ENCODE measurements around the gene LIPM.

LIPM gene

DNA sequence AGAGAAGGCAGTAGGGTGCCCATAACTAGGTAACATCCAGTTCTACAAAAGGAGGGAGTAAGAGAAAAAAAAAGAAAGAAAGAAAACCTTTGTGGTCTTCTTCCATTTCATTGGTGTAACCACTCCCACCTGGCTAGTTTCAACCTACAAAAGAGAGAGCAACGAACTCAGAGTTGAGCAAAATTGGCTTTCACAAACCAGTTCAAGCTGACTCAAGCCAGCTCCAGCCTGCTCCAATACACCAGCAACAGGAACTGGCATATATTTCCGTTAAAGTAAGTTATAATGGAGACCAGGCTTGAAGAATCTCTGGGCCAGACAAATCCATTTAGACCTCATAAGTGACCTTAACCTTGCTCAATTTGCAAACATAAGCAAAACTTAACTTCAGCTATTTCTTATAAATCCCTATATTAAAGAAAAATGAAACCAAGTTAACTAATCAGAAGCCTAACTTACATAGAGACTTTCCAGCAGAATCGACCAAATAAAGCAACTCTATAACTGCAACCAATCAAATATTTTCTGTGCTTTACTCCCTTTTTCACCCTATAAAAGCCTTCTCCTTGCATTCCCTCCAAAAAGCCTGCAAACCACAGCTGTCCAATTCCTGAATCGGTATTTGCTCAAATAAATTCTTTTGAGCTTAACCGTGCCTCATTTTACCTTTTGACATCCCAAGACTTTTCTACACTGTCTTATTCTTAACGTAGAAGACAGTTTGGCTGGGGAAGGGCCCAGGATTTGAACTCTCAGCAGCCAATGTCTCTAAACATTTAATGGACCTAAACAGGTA is 39.0 kb downstream of the LIPM start:
- DNase-seq: no peak

DNA sequence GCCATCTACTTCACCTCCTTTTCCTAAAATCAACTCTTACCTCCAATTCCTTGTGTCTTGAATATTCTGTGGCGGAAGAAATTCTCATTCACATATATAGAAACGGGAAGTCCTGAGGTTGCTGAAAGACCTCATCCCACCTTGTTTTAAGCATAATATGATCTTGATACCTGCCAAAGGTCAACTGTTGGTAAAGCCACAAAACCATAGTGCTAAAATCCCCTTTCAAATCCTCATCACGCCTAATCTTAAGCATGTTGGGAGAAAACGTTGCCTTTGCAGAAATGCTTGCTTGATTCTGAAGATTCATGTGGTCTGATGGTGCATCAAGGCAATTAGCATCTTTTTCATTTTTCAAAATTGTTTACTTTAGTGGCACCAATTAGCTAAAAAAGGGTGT is 40.6 kb downstream of the LIPM start:
- DNase-seq: no peak

DNA sequence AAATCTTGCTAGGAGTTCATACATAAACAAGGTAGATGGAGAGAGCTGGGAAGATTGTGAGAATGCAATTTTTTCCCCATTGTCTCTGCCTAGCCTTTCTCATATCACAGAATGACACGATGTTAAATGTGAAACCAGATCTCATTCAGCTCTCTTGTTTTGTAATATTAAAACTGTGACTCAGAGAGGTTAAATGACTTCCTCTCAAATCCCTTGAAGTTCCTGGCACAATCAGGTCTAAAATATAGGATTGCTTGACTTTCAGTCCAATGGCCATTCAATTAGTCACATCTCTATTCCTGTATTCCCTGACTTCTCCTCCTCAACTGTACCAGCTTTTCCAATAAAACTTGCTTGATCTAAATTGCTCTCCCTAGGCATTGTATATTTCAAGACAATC is 46.0 kb downstream of the LIPM start:
- no peak for DNase-seq

- no peak for DNase-seq
Observed at GRCh38 chr10:88849234-88849633, 46.7 kb downstream of the LIPM start.

GRCh38 chr10:88850712-88851111 is 48.2 kb downstream of the LIPM start:
- DNase-seq: no peak

- no peak for DNase-seq
Observed at GRCh38 chr10:88851706-88852105, 49.2 kb downstream of the LIPM start, which contains the start of gene ANKRD22. Gene ANKRD22 (minus strand): TSS chr10:88851844. CDS start chr10:88851607, 237 bp downstream.

- DNase-seq: no peak
Observed at GRCh38 chr10:88852327-88852726, 49.8 kb downstream of the LIPM start.

DNA sequence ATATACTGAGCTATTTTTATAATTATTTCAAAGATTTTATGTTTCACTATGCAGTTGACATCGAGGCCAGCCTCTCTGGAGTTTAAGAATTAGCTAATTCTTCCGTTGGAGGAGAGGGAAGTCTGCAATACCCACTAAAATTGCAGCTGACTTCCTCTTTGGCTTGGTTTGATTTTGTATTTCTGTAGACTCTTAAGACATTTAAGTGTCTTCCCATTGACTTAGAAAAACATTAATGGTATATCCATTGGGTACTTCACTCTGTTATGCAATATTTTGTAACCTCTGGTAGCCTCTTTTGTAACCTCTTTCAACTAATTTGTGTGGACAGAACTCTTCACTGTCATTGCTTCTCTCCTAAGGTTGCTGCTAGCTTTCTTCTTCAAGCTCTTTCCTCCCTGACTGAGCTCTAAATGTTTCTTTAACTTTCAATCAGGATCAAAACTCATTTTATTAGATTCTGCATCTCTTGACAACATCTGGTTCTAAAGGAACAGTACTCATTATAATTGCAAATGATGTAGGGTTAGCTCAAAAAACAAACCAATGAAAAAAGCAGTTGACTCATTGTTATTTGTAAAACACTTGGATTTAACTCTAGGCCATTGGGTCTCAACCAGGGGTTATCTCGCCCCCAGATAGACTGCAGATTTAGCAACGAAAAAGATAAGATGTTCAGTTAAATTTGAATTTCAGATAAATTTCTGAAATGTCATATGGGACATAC is 50.8 kb downstream of the LIPM start:
- no peak for DNase-seq

- no peak for DNase-seq
Observed at GRCh38 chr10:88854684-88855083, 52.2 kb downstream of the LIPM start.

DNA sequence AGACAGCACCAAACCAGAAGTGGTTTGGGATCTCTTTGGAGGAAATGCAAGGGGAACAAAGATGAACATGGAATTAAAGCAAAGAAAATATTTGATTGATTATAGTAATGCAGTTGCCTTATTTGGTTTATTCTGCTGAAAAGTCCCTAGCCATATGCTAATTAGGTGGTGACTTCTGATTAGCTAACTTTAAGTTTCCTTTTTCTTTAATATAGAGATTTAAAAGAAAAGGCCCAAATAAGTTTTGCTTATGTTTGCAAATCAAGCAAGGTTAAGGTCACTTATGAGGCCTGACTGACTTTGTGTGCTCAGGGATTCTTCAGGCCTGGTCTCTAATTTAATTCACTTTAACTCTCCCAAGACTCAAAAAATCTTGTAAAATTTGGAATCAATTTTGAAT is 55.3 kb downstream of the LIPM start:
- DNase-seq: no peak

GRCh38 chr10:88858491-88858890 is 56.0 kb downstream of the LIPM start:
- DNase-seq: no peak

DNA sequence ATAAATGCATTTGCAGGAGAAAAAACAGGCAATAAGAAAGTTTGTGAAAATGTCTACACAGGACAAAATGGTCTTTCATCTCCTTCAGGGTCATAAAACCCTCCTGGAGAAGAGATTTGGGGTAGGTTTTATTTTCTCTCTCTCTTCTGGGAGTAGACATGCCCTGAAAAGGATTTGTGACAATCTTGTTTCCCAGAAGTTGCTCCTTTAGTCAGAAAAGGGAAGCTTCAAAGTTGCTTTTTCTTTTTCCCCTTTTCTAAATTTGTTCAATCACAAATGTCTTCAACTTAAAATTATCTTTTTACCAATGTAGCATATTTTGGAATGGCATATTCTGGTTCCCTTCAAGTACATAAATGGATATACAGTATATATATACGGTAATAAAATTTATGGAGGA is 58.5 kb downstream of the LIPM start:
- no peak for DNase-seq

DNA sequence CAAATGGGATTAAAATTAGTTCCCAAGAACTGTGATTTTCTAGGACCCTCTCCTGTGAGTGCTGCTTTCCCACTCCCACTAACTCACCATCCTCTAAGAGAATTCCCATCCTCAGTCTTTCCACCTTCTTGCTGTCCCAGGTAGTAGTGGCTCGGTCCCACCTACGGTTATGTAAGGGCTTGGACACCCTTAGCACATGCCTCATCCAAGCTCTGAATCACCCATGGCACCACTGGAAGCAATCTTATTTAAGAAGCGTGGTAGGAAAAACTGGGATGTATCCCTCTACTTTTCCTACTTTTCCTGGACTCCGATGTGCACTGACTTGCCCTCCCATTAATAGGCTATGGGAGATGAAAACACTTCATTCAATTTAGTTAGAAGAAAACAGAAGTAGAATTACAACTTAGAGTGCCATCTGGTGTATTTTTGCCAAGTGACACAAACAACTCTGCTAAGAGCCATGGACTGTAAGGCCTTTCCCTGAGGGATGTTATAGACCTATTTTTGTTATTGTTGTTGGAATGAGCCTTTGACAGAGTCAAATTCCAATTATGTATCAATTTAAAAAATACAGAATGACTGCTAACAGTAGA is 62.8 kb downstream of the LIPM start:
- no peak for DNase-seq

DNA sequence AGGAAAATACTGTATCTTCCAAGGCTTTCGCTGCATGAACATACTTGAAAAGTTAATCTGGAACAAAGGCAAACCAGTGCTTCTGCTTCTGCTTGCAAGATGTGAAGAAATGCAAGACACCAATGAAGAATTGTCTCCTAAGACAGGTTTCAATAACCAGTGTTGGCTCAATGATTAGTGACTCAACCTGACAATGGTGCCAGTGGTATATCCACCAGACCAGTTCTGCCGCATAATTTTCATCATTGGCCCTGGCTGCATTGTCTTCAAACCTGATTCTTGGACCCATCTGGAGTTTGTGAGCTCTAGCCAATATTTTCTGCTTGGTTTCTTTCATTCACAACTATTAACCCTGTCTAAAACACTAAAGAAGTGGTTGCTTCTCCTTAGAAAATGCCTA is 63.9 kb downstream of the LIPM start:
- DNase-seq: no peak

DNA sequence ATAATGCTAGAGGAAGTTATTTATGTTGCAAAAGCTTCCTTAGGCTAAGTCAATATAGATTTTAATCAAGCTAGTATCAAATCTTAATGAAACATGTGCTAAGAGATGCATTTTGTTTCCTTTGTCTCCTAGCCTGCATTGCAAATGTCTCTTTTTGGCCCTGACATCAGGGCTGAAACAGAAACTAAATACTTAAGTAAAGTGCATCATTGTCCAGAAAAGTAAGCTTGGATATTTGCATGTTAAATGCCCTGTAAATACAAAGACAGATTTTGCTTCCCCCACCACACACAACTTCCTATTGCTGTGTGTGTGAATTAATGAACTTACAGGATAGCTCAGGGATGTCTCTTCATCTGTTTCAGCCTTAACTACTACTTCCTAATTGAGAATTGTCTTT is 67.6 kb downstream of the LIPM start:
- no peak for DNase-seq
